Gastroesophageal sphincter (tissue), 3 donors: ENCODE data around the gene TEX22.

Experiments used
- POLR2A ChIP-seq, 2 donors: fragments of 450-650 bp; IDR thresholded peaks; one replicate each; pipeline ENCODE4 v1.6.1; 2017; ENCODE audit warnings: antibody characterized with exemption in 2 of 2, mild to moderate bottlenecking in 2 of 2, moderate library complexity in 1 of 2
- POLR2AphosphoS5 ChIP-seq: sonication (generic); formaldehyde crosslinking; IDR thresholded peaks from one replicate; pipeline ENCODE4 v1.6.1; 2017; ENCODE audit warnings: antibody characterized with exemption
- TF ChIP-seq, protein P1 (sequence below), 4 experiments: fragments of 200-600 bp in 2 of 4; fragments of 450-650 bp in 2 of 4; sonication (generic) in 1 of 4; IDR thresholded peaks; one replicate each; pipeline ENCODE4 v1.5.1; 2017 to 2019; ENCODE audit warnings: antibody characterized with exemption in 4 of 4, mild to moderate bottlenecking in 2 of 4, moderate library complexity in 2 of 4

DNA sequence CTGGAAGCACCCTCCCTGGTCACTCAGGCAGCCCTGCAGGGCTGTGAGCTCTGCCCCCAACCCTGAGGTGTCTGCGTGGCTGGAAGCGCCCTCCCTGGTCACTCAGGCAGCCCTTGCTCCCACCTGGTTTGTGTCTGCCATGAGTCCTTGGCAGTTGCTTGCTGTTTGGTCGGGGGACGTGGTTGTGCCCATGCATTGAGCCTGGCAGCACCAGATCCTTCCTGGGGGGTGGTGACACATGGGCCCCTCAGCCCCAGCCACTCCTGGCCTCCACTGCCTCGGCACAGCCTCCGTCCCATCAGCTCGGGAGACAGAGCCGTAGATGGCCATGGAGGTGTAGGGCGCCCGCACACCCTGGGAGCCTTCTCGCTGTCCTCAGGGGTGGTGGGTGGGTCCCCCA, 40.8 kb downstream of the TEX22 start:
- TF ChIP-seq, protein P1, sequence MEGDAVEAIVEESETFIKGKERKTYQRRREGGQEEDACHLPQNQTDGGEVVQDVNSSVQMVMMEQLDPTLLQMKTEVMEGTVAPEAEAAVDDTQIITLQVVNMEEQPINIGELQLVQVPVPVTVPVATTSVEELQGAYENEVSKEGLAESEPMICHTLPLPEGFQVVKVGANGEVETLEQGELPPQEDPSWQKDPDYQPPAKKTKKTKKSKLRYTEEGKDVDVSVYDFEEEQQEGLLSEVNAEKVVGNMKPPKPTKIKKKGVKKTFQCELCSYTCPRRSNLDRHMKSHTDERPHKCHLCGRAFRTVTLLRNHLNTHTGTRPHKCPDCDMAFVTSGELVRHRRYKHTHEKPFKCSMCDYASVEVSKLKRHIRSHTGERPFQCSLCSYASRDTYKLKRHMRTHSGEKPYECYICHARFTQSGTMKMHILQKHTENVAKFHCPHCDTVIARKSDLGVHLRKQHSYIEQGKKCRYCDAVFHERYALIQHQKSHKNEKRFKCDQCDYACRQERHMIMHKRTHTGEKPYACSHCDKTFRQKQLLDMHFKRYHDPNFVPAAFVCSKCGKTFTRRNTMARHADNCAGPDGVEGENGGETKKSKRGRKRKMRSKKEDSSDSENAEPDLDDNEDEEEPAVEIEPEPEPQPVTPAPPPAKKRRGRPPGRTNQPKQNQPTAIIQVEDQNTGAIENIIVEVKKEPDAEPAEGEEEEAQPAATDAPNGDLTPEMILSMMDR (IDR thresholded peaks at IDR 0.05): no peak
- TF ChIP-seq POLR2A (IDR thresholded peaks at IDR 0.05): no peak
- no peak for TF ChIP-seq POLR2AphosphoS5
